ENCODE measurements around the gene COL24A1.

The COL24A1 gene

GRCh38 chr1:86195281-86195680 is 38.7 kb upstream of the COL24A1 start:
- Histone ChIP-seq H3K79me2 (ENCODE audit: insufficient read depth, low read length) (no peaks in the 10 kb centered on the region), H3K4me2 (ENCODE audit: insufficient read depth, low read length) (no peak overlapping the region), H3K9me3 (ENCODE audit: insufficient read depth, low read length, severe bottlenecking) (no peaks in the 10 kb centered on the region), H3K27ac (ENCODE audit: low read length) (no peak overlapping the region), H3K27me3 (ENCODE audit: insufficient read depth, low read length, poor library complexity) (no peaks in the 10 kb centered on the region), H3K36me3 (ENCODE audit: insufficient read depth, low read length) (no peaks in the 10 kb centered on the region), H2AFZ (ENCODE audit: low read depth, low read length) (no peak overlapping the region), H4K20me1 (ENCODE audit: insufficient read depth, low read length) (no peaks in the 10 kb centered on the region), H3K4me3 (ENCODE audit: low read depth in 1 of 2, low read length in 2 of 2) (no peak overlapping the region), H3K4me1 (ENCODE audit: insufficient read depth, low read length) (no peaks in the 10 kb centered on the region), H3K9ac (ENCODE audit: low read depth, low read length) (no peak overlapping the region)
- DNase-seq, result no peak
- TF ChIP-seq CTCF (IDR thresholded peaks at IDR 0.05; ENCODE audit: borderline replicate concordance, extremely low read depth, low read length, poor library complexity, severe bottlenecking) (no peak), EZH2 (IDR thresholded peaks at IDR 0.05; ENCODE audit: borderline replicate concordance, low read depth, low read length, severe bottlenecking) (no peak)
- no peak for ATAC-seq (ENCODE audit: insufficient read depth, low read depth)

- ATAC-seq (ENCODE audit: insufficient read depth, low read depth) (no peak), DNase-seq (no peak)
- Histone ChIP-seq H3K4me2 (ENCODE audit: insufficient read depth, low read length) (no peak overlapping the region), H2AFZ (ENCODE audit: low read depth, low read length) (no peak overlapping the region), H3K9ac (ENCODE audit: low read depth, low read length) (no peak overlapping the region), H4K20me1 (ENCODE audit: insufficient read depth, low read length) (no peaks in the 10 kb centered on the region), H3K27me3 (ENCODE audit: insufficient read depth, low read length, poor library complexity) (no peaks in the 10 kb centered on the region), H3K79me2 (ENCODE audit: insufficient read depth, low read length) (no peaks in the 10 kb centered on the region), H3K36me3 (ENCODE audit: insufficient read depth, low read length) (no peaks in the 10 kb centered on the region), H3K4me1 (ENCODE audit: insufficient read depth, low read length) (no peaks in the 10 kb centered on the region), H3K4me3 (ENCODE audit: low read depth in 1 of 2, low read length in 2 of 2) (no peak overlapping the region), H3K27ac (ENCODE audit: low read length) (no peak overlapping the region), H3K9me3 (ENCODE audit: insufficient read depth, low read length, severe bottlenecking) (no peaks in the 10 kb centered on the region)
- TF ChIP-seq EZH2 (IDR thresholded peaks at IDR 0.05; ENCODE audit: borderline replicate concordance, low read depth, low read length, severe bottlenecking) (no peak), CTCF (IDR thresholded peaks at IDR 0.05; ENCODE audit: borderline replicate concordance, extremely low read depth, low read length, poor library complexity, severe bottlenecking) (no peak)
Measured at GRCh38 chr1:86194491-86195034, 38.0 kb upstream of the COL24A1 start.

GRCh38 chr1:86192417-86192816 is 35.8 kb upstream of the COL24A1 start:
- Histone ChIP-seq H3K4me1 (ENCODE audit: insufficient read depth, low read length) (no peaks in the 10 kb centered on the region), H3K9me3 (ENCODE audit: insufficient read depth, low read length, severe bottlenecking) (no peaks in the 10 kb centered on the region), H4K20me1 (ENCODE audit: insufficient read depth, low read length) (no peaks in the 10 kb centered on the region), H2AFZ (ENCODE audit: low read depth, low read length) (no peak overlapping the region), H3K27me3 (ENCODE audit: insufficient read depth, low read length, poor library complexity) (no peaks in the 10 kb centered on the region), H3K36me3 (ENCODE audit: insufficient read depth, low read length) (no peaks in the 10 kb centered on the region), H3K9ac (ENCODE audit: low read depth, low read length) (no peak overlapping the region), H3K4me3 (ENCODE audit: low read depth in 1 of 2, low read length in 2 of 2) (no peak overlapping the region), H3K79me2 (ENCODE audit: insufficient read depth, low read length) (no peaks in the 10 kb centered on the region), H3K4me2 (ENCODE audit: insufficient read depth, low read length) (no peak overlapping the region), H3K27ac (ENCODE audit: low read length) (no peak overlapping the region)
- TF ChIP-seq EZH2 (IDR thresholded peaks at IDR 0.05; ENCODE audit: borderline replicate concordance, low read depth, low read length, severe bottlenecking) (no peak), CTCF (IDR thresholded peaks at IDR 0.05; ENCODE audit: borderline replicate concordance, extremely low read depth, low read length, poor library complexity, severe bottlenecking) (no peak)
- no peak for DNase-seq
- no peak for ATAC-seq (ENCODE audit: insufficient read depth, low read depth)

- DNase-seq (no peak), ATAC-seq (ENCODE audit: insufficient read depth, low read depth) (no peak)
- no peaks in the 10 kb centered on the region for H3K36me3 ChIP-seq (ENCODE audit: insufficient read depth, low read length)
- no peaks in the 10 kb centered on the region for H3K9me3 ChIP-seq (ENCODE audit: insufficient read depth, low read length, severe bottlenecking)
- H3K4me1 ChIP-seq (ENCODE audit: insufficient read depth, low read length), result no peaks in the 10 kb centered on the region
- H3K27ac ChIP-seq (ENCODE audit: low read length), result no peak overlapping the region
- no peaks in the 10 kb centered on the region for H3K27me3 ChIP-seq (ENCODE audit: insufficient read depth, low read length, poor library complexity)
- no peak overlapping the region for H3K4me2 ChIP-seq (ENCODE audit: insufficient read depth, low read length)
- H4K20me1 ChIP-seq (ENCODE audit: insufficient read depth, low read length), result no peaks in the 10 kb centered on the region
- H3K79me2 ChIP-seq (ENCODE audit: insufficient read depth, low read length), result no peaks in the 10 kb centered on the region
- H2AFZ ChIP-seq (ENCODE audit: low read depth, low read length), result no peak overlapping the region
- no peak overlapping the region for H3K4me3 ChIP-seq (ENCODE audit: low read depth in 1 of 2, low read length in 2 of 2)
- no peak for TF ChIP-seq EZH2 (IDR thresholded peaks at IDR 0.05; ENCODE audit: borderline replicate concordance, low read depth, low read length, severe bottlenecking)
- TF ChIP-seq CTCF (IDR thresholded peaks at IDR 0.05; ENCODE audit: borderline replicate concordance, extremely low read depth, low read length, poor library complexity, severe bottlenecking), result no peak
- H3K9ac ChIP-seq (ENCODE audit: low read depth, low read length), result no peak overlapping the region
Measured at GRCh38 chr1:86191958-86192357, 35.4 kb upstream of the COL24A1 start.
